ENCODE measurements around the gene PPP6R1.

PPP6R1 gene

GRCh38 chr19:55181740-55182139 is 77.1 kb downstream of the PPP6R1 start:
- DNase-seq (ENCODE audit: low read depth), result no peak

Measured in stimulated activated CD8-positive, alpha-beta memory T cell treated with anti-CD3 and anti-CD28 coated beads, Interleukin-15, amount 100 ng/mL, for 1 hour (primary cell).